Measurements from ENCODE around the gene CD247. TPM values are rescaled to one million over a fixed set of nuclear protein-coding genes. Genes with fewer than 3 reads are reported as not detected.

The CD247 gene
- total and polyA plus RNA-seq, 9 of the 15 experiments (the other 6 are each of a cell fraction or from before 2014, with no cell fraction given), result 0.08 to 0.42 (median 0.28) TPM; not detected in 5

- TF ChIP-seq ZBTB9 (CRISPR knock-in tag; IDR thresholded peaks at IDR 0.05), result no peak
- TF ChIP-seq ATF3 (IDR thresholded peaks at IDR 0.05), result peak; percentile 52; the same call in 1 of the 2 replicates
- TF ChIP-seq ATF3 (CRISPR knock-in tag; conservative IDR thresholded peaks at IDR 0.05), result no peak
- TF ChIP-seq ZNF518B (CRISPR knock-in tag; IDR thresholded peaks at IDR 0.05), result no peak
- no peak for TF ChIP-seq ZNF408 (CRISPR knock-in tag; IDR thresholded peaks at IDR 0.05; ENCODE audit: low read depth)
- peak; percentile 84 to 88 for TF ChIP-seq RAD21 (CRISPR knock-in tag; conservative IDR thresholded peaks at IDR 0.05 in 1 of 2, IDR thresholded peaks at IDR 0.05 in 1 of 2)
- TF ChIP-seq DEAF1 (CRISPR knock-in tag; IDR thresholded peaks at IDR 0.05), result peak; percentile 77
- peak; percentile 43; the same call in 1 of the 2 replicates for TF ChIP-seq JUND (IDR thresholded peaks at IDR 0.05; ENCODE audit: borderline replicate concordance, low read depth, low read length)
- TF ChIP-seq JUND (tag; IDR thresholded peaks at IDR 0.05; ENCODE audit: borderline replicate concordance, low read depth, low read length), result peak; percentile 26; the same call in 1 of the 3 replicates
- no peak for TF ChIP-seq ZBTB7A (IDR thresholded peaks at IDR 0.05; ENCODE audit: borderline replicate concordance, control insufficient read depth, low read depth, low read length)
- no peak for TF ChIP-seq BACH1 (tag; IDR thresholded peaks at IDR 0.05)
- TF ChIP-seq ATF7 (IDR thresholded peaks at IDR 0.05), result peak; percentile 57; the same call in 1 of the 2 replicates
- no peak for TF ChIP-seq SUPT5H (IDR thresholded peaks at IDR 0.05)
- peak; percentile 50; the same call in 1 of the 2 replicates for TF ChIP-seq RAD51 (IDR thresholded peaks at IDR 0.05; ENCODE audit: borderline replicate concordance, low read depth)
- TF ChIP-seq CHAMP1 (IDR thresholded peaks at IDR 0.05), result no peak
Measured at GRCh38 chr1:167555971-167556714, 37.8 kb upstream of the CD247 start (continued).
